Effector memory CD8-positive, alpha-beta T cell (primary cell): ENCODE measurements around the gene ERVW-1.
"Not testable (repeated sequence)": the region's sequence is repeated elsewhere in the genome, so short reads cannot be mapped to it uniquely, and the experiment has no call there.

Experiments
- ATAC-seq: fragments of 150-1000 bp; cut with Tn5 transposase; replicated peaks from 2 replicates; pipeline ENCODE4 v1.10.0; 2021; ENCODE audit warnings: mild to moderate bottlenecking, moderate library complexity
- DNase-seq, 3 experiments: peaks; one replicate each; pipeline ENCODE4 v3.0.0; 2021
- H3K27ac Mint-ChIP-seq, 2 donors: one replicate each; pipeline ENCODE4 v1.8.0; 2022; ENCODE audit warnings: mild to moderate bottlenecking in 2 of 2, mixed read lengths in 2 of 2, moderate library complexity in 2 of 2
- H3K27me3 Mint-ChIP-seq, 2 donors: one replicate each; pipeline ENCODE4 v1.8.0; 2022; ENCODE audit warnings: mixed read lengths in 2 of 2
- H3K36me3 Mint-ChIP-seq: one replicate; pipeline ENCODE4 v1.8.0; 2022; ENCODE audit warnings: mild to moderate bottlenecking, moderate library complexity, mixed read lengths; ENCODE audit not compliant: insufficient read depth
- H3K4me1 Mint-ChIP-seq, 2 donors: one replicate each; pipeline ENCODE4 v1.8.0; 2022; ENCODE audit warnings: low read depth in 2 of 2, mixed read lengths in 2 of 2
- H3K4me3 Mint-ChIP-seq, 2 donors: one replicate each; pipeline ENCODE4 v1.8.0; 2022; ENCODE audit warnings: mild to moderate bottlenecking in 2 of 2, mixed read lengths in 2 of 2, moderate library complexity in 2 of 2
- H3K9me3 Mint-ChIP-seq, 2 donors: one replicate each; pipeline ENCODE4 v1.8.0; 2022; ENCODE audit warnings: mixed read lengths in 2 of 2

ERVW-1 gene

DNA sequence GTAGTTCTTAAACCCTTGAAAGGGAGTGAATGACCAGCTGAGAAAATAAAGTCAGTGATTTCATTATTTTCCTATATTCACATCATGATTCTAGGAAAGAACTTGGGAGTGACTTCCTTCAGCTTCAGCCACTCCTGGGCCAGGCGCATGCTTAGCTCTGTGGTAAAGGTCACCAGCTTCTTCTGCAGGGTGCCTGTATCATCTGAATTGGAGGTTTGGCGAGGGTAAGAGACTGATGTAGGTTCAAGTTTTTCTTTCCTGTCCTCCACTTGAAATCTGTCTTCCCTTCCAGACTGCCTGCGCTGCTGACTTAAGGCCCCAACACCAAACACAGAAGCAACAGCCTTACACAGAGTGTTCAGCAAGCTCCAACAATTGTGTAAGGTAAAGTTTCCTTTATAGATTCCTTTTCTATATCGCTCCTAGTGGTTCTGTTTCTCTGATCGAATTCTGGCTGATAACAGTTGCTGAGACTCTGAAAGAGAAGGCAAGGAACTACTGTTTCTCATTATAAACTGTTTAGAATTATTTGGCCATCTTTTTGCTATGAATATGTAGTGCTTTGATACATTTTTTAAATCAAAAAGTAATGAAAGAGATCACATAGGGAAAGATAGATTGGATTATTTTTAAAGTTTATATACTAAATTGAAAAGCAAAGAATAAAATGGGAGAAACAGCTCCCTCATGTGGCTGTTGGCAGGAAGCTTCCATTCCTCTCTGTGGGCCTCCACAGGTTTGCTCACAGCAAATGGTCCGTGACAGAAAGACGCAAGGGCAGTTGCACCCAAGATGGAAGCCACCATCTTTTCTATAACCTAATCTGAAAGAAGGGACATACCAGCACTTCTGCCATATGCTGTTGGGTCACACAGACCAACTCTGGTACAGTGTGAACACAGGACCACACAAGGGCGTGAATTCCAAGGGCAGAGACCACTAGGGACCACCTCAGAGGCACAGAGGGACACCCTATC is 16.4 kb downstream of the ERVW-1 start:
- no peak overlapping the region for H3K27ac Mint-ChIP-seq
- no peaks in the 10 kb centered on the region for H3K27me3 Mint-ChIP-seq
- ATAC-seq (peak; percentile 77), DNase-seq (peak; percentile 11 to 12 (median 11))
- H3K36me3 Mint-ChIP-seq, result peaks cover 11% of the 10 kb centered on the region
- no peaks in the 10 kb centered on the region for H3K4me1 Mint-ChIP-seq
- H3K4me3 Mint-ChIP-seq, result no peak overlapping the region
- H3K9me3 Mint-ChIP-seq, result no peaks in the 10 kb centered on the region

DNA sequence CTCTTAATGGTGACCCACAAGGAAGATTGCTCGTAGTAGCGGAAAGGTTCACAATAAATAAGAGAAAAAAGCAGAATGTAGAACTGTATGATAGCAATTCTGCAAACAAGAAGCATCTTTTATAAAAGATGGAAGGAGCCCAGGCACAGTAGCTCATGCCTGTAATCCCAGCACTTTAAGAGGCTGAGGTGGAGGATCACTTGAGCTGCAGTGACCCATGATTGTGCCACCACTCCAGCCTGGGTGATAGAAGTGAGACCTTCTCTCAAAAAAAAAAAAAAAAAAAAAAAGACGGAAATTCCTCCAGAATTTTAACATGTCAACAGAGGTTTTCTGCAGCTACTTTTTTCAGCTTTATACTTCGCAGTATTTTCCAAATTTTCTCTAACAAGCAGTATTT is 17.2 kb downstream of the ERVW-1 start:
- H3K27me3 Mint-ChIP-seq, result no peaks in the 10 kb centered on the region
- H3K4me3 Mint-ChIP-seq, result no peak overlapping the region
- no peaks in the 10 kb centered on the region for H3K4me1 Mint-ChIP-seq
- no peak overlapping the region for H3K27ac Mint-ChIP-seq
- peaks cover 19% of the 10 kb centered on the region for H3K36me3 Mint-ChIP-seq
- H3K9me3 Mint-ChIP-seq, result no peaks in the 10 kb centered on the region
- no peak for ATAC-seq
- DNase-seq, result no peak

GRCh38 chr7:92460109-92460508 is 17.6 kb downstream of the ERVW-1 start:
- H3K27ac Mint-ChIP-seq, result no peak overlapping the region
- DNase-seq, result no peak
- no peaks in the 10 kb centered on the region for H3K27me3 Mint-ChIP-seq
- H3K4me1 Mint-ChIP-seq, result no peaks in the 10 kb centered on the region
- H3K9me3 Mint-ChIP-seq, result no peaks in the 10 kb centered on the region
- peaks cover 18% of the 10 kb centered on the region for H3K36me3 Mint-ChIP-seq
- no peak overlapping the region for H3K4me3 Mint-ChIP-seq
- ATAC-seq, result no peak

DNA sequence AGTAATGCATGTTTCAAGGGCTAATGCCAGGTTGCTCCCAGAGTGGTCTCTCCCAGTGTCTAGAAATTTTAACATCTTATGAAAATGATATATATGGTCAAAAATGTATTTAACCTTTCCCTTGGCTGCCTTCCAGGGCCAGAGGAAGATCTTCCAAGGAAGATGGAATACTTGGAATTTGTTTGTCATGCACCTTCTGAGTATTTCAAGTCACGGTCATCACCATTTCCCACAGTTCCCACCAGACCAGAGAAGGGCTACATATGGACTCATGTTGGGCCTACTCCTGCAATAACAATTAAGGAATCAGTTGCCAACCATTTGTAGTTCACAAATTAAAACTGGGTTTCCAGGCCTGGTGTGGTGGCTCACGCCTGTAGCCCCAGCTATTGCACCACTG is 21.5 kb downstream of the ERVW-1 start:
- H3K27ac Mint-ChIP-seq, result no peak overlapping the region
- H3K27me3 Mint-ChIP-seq, result no peaks in the 10 kb centered on the region
- no peak overlapping the region for H3K4me3 Mint-ChIP-seq
- H3K9me3 Mint-ChIP-seq, result no peaks in the 10 kb centered on the region
- H3K36me3 Mint-ChIP-seq, result peaks cover 21% of the 10 kb centered on the region
- ATAC-seq, result no peak
- peaks cover 0 to 4% of the 10 kb centered on the region in 2 donors for H3K4me1 Mint-ChIP-seq
- DNase-seq, result no peak

DNA sequence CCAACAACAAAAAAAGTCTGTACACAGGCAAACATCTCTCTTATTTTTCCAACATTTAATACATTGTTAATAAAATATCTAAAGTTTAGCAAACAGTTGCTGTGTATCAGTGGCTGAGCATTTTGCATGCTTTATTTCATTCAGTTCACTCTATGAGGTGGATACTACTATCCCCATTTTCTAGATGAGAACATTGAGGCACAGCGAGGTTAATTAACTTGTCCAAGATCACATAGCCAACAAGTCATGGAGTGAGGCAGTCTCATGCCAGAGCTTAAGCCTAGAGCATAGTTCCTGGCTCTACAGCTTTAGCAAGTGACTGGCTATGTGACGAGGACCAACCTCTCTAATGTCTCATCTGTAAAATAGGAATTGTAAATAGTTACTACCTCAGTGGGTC is 26.1 kb downstream of the ERVW-1 start:
- Mint-ChIP-seq H3K27ac (no peak overlapping the region), H3K4me3 (no peak overlapping the region), H3K9me3 (no peaks in the 10 kb centered on the region), H3K36me3 (peaks cover 21% of the 10 kb centered on the region), H3K27me3 (no peaks in the 10 kb centered on the region), H3K4me1 (peaks cover 4 to 12% of the 10 kb centered on the region in 2 donors)
- DNase-seq (no peak), ATAC-seq (no peak)

DNA sequence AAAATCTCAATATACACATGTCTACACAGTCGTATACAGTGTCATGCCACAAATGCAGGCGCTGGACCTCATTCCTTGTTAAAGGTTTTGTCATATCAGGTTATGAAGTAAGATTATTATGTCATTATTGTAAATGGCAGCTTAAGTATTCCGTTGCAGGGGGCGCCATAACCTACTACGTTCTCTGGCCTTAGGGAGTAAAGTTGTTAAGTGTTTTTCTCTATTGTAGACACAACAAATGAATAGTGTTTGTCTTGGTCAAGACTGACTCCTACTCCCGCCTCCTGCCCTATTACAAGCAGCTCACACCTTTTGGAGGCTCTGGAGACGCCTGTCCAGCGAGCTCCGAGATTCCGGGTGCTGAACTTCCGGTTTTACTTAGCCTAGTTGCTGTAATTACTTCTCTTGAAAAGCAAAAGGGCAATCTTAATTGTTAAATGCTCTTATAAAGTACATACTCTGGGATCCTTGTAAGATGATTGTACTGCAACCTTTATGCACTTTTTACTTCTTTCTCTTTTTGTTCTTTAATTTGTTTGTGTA is 29.5 kb downstream of the ERVW-1 start:
- peak; percentile 57 for ATAC-seq

GRCh38 chr7:92447345-92448204 is 30.2 kb downstream of the ERVW-1 start, which contains the start of gene GATAD1:
GATAD1 (plus strand) TSS chr7:92447482; CDS start chr7:92447730, 248 bp downstream.
- peaks cover 4 to 11% of the 10 kb centered on the region in 2 donors for H3K4me1 Mint-ChIP-seq
- H3K4me3 Mint-ChIP-seq, result peak within 1 kb of the TSS; percentile 85 to 91
- H3K27me3 Mint-ChIP-seq, result no peaks in the 10 kb centered on the region
- H3K36me3 Mint-ChIP-seq, result peaks cover 7% of the 10 kb centered on the region
- no peaks in the 10 kb centered on the region for H3K9me3 Mint-ChIP-seq
- DNase-seq (peak; percentile 75 to 82 (median 75)), ATAC-seq (peak; percentile 78)
- H3K27ac Mint-ChIP-seq, result peak within 1 kb of the TSS; percentile 97

More for the DNA sequence above, 29.5 kb downstream of the ERVW-1 start:
- Mint-ChIP-seq H3K9me3 (no peaks in the 10 kb centered on the region), H3K36me3 (peaks cover 8% of the 10 kb centered on the region), H3K27me3 (no peaks in the 10 kb centered on the region), H3K4me3 (peak overlapping the region; percentile 85 to 91), H3K27ac (peak overlapping the region; percentile 97), H3K4me1 (peaks cover 4 to 13% of the 10 kb centered on the region in 2 donors)
- peak; percentile 52 to 74 (median 58) for DNase-seq

DNA sequence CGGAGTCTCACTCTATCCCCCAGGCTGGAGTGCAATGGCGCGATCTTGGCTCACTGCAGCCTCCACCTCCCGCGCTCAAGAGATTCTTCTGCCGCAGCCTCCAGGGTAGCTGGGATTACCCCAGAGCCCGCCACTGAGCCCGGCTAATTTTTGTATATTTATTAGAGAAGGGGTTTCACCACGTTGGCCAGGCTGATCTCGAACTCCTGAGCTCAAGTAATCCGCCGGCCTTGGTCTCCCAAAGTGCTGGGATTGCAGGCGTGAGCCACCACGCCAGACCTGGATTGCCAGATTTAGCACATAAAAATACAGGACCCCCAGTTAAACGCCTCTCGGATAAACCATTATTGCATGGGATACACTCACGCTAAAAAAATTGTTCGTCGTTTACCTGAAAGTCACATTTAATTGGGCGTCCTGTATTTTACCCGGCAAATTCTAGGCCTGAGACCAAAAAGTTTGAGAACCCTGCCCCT is 30.8 kb downstream of the ERVW-1 start:
- no peaks in the 10 kb centered on the region for H3K27me3 Mint-ChIP-seq
- no peaks in the 10 kb centered on the region for H3K9me3 Mint-ChIP-seq
- H3K36me3 Mint-ChIP-seq, result peaks cover 7% of the 10 kb centered on the region
- H3K27ac Mint-ChIP-seq, result peak overlapping the region; percentile 97
- peaks cover 4 to 11% of the 10 kb centered on the region in 2 donors for H3K4me1 Mint-ChIP-seq
- DNase-seq (no peak), ATAC-seq (no peak)
- peak overlapping the region; percentile 85 to 91 for H3K4me3 Mint-ChIP-seq

- ATAC-seq, H3K27ac Mint-ChIP-seq, H3K36me3 Mint-ChIP-seq, H3K4me1 Mint-ChIP-seq, H3K4me3 Mint-ChIP-seq, H3K27me3 Mint-ChIP-seq, H3K9me3 Mint-ChIP-seq, DNase-seq: not testable (repeated sequence)
Measured at GRCh38 chr7:92442720-92443119, 35.0 kb downstream of the ERVW-1 start.

- Mint-ChIP-seq H3K4me3 (no peak overlapping the region), H3K9me3 (no peaks in the 10 kb centered on the region), H3K27me3 (no peaks in the 10 kb centered on the region), H3K36me3 (no peaks in the 10 kb centered on the region), H3K27ac (no peak overlapping the region), H3K4me1 (no peaks in the 10 kb centered on the region)
- ATAC-seq (no peak), DNase-seq (no peak)
Measured at GRCh38 chr7:92437956-92438491, 39.7 kb downstream of the ERVW-1 start.

DNA sequence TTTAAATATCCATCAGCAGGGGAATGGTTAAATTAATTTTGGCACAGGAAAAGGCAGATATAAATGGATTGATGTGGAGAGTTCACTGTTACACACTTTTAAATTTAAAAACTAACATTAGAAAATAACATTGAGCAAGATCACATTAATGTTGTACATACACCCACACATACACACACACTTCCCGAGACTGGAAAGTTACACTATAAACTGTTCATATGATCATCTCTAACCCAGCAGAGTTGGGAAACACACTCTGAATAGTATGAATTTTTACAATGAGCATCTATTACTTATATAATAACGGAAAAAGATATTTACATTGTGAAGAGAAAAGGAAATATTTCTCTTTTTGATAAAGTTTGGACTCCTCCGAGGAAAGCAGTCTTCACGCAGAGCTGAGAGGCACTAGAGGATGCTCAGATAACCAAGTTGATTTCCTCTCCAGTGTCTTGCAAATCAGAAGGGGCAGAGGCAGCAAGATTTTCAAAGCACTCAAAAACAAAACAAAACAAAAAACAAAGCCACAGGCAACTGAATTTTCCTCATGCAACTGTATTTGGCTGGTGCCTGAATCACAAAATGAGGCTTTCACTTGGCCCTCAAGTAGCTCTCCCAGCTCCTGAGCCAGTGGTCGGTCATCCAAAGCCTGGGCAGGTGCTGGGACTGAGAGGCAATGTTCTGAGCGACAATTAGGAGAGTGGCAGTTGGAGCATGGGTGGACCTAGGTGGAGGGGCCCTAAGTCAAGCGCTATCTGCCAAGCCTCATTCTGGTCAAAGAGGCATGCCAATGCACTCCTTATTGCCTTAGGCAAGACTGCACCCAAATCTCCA is 40.9 kb downstream of the ERVW-1 start:
- no peaks in the 10 kb centered on the region for H3K27me3 Mint-ChIP-seq
- no peaks in the 10 kb centered on the region for H3K36me3 Mint-ChIP-seq
- no peaks in the 10 kb centered on the region for H3K9me3 Mint-ChIP-seq
- H3K4me3 Mint-ChIP-seq, result no peak overlapping the region
- DNase-seq (no peak), ATAC-seq (no peak)
- H3K27ac Mint-ChIP-seq, result no peak overlapping the region
- no peaks in the 10 kb centered on the region for H3K4me1 Mint-ChIP-seq

- Mint-ChIP-seq H3K36me3 (no peaks in the 10 kb centered on the region), H3K4me1 (no peaks in the 10 kb centered on the region), H3K27me3 (peaks cover 0 to 3% of the 10 kb centered on the region in 2 donors), H3K4me3 (no peak overlapping the region), H3K27ac (no peak overlapping the region), H3K9me3 (no peaks in the 10 kb centered on the region)
- ATAC-seq, result no peak
- no peak for DNase-seq
Measured at GRCh38 chr7:92435542-92435941, 42.2 kb downstream of the ERVW-1 start.
